Measurements from ENCODE around the gene ZNF780A. TPM values are rescaled to one million over a fixed set of nuclear protein-coding genes. Genes with fewer than 3 reads are reported as not detected.

The ZNF780A gene
- total RNA-seq, 1 donor from 2014 or later, result 20.9 TPM

Other genes starting within 250 kb of the ZNF780A start
- 292 and 309 TPM in 2 replicates for gene FBL, start 244.6 kb downstream of the ZNF780A start, total RNA-seq
- gene FCGBP, start 156.3 kb downstream of the ZNF780A start, total RNA-seq, result 18.0 and 21.0 TPM in 2 replicates
- 162 and 163 TPM in 2 replicates for gene PSMC4, start 119.8 kb downstream of the ZNF780A start, total RNA-seq
- gene ZNF546, start 93.9 kb downstream of the ZNF780A start, total RNA-seq, result 6.7 and 7.7 TPM in 2 replicates
- gene ZNF780B, start 34.7 kb downstream of the ZNF780A start, total RNA-seq, result 36.2 and 45.9 TPM in 2 replicates
- gene MAP3K10, start 100.5 kb upstream of the ZNF780A start, total RNA-seq, result 16.8 and 21.9 TPM in 2 replicates
- gene TTC9B, start 127.4 kb upstream of the ZNF780A start, total RNA-seq, result not detected in 2 replicates
- gene CCNP, start 135.7 kb upstream of the ZNF780A start, total RNA-seq, result 0.27 and 0.41 TPM in 2 replicates
- 136 and 146 TPM in 2 replicates for gene AKT2, start 194.4 kb upstream of the ZNF780A start, total RNA-seq

Measured in T-helper 1 cell treated with Interleukin-12 subunit alpha and Interleukin-12 subunit beta and Interleukin-4 antibody, amounts not matched to agents 30 ng/mL and 1 ng/mL, for 36 hours (primary cell).